Stomach (tissue), 4 donors: ENCODE results near the gene NCOR1.

Source experiments
- CTCF ChIP-seq, 7 experiments: fragments of 450-650 bp in 4 of 7; fragments of 200-600 bp in 3 of 7; sonication (generic) in 3 of 7; IDR thresholded peaks; one replicate each; pipeline ENCODE4 v1.5.1; 2016 to 2019; ENCODE audit warnings: antibody characterized with exemption in 7 of 7, control low read depth in 2 of 7, mild to moderate bottlenecking in 1 of 7
- POLR2A ChIP-seq, 4 donors: fragments of 450-650 bp; IDR thresholded peaks; one replicate each; pipeline ENCODE4 v1.6.1; 2016; ENCODE audit warnings: antibody characterized with exemption in 4 of 4, control low read depth in 2 of 4, mild to moderate bottlenecking in 1 of 4, moderate library complexity in 1 of 4

- TF ChIP-seq CTCF (IDR thresholded peaks at IDR 0.05) (no peak), POLR2A (IDR thresholded peaks at IDR 0.05) (no peak)
These were observed 59.8 kb downstream of the NCOR1 start for GRCh38 chr17:16155536-16155935.
